Adrenal gland (tissue), 5 donors: ENCODE data around the gene RFX7.

Experiments
- POLR2A ChIP-seq, 2 donors: fragments of 450-650 bp; IDR thresholded peaks; one replicate each; pipeline ENCODE4 v1.6.1; 2017; ENCODE audit warnings: antibody characterized with exemption in 2 of 2, mild to moderate bottlenecking in 2 of 2, moderate library complexity in 1 of 2
- TF ChIP-seq, protein P1 (sequence below), 6 experiments: fragments of 450-650 bp in 4 of 6; fragments of 200-600 bp in 2 of 6; sonication (generic) in 1 of 6; IDR thresholded peaks; 1 replicate in 5 of 6; 2 replicates in 1 of 6; pipeline versions ENCODE4 v1.5.1 to v1.8.0; 2016 to 2021; ENCODE audit warnings: antibody characterized with exemption in 6 of 6, mild to moderate bottlenecking in 2 of 6, moderate library complexity in 1 of 6
- donor health status: DM: no; HTN: no; CAD: no.

DNA sequence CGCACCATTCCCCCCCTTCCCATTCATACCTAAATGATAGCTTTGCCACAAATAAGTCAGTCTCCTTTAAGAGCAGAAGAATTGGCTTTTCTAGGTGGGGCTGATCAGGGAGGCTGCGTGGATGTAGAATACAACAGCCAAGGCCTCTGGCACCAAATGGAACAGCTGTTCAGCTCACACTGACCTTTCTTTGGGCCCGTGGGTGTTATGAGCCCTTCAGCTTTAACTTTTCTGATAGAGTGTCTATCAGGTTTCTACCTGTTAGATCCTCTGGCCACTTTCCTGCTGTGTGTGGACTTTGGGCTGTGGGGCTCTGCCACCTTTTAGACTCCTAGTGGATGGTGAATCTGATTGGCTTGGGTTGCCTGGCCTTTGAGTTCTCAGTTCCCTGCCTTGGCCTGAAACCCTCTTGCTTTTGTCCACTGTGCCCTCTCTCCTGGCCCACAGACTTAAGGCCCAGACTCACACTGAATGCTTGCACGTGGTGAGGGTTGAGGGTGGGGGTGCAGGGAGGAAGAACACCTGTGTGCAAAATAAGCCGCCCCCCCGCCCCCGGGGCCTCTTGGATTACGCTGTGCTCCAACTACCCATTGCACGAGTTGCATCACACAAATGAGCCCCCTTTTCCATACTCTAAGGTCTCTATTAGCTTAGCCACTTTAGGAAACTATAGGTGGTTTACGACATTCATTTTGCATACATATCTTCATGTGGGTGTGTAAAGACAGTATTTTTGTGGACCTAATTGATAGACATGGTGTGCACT lies 1.3 kb upstream of the RFX7 start:
- TF ChIP-seq, protein P1, sequence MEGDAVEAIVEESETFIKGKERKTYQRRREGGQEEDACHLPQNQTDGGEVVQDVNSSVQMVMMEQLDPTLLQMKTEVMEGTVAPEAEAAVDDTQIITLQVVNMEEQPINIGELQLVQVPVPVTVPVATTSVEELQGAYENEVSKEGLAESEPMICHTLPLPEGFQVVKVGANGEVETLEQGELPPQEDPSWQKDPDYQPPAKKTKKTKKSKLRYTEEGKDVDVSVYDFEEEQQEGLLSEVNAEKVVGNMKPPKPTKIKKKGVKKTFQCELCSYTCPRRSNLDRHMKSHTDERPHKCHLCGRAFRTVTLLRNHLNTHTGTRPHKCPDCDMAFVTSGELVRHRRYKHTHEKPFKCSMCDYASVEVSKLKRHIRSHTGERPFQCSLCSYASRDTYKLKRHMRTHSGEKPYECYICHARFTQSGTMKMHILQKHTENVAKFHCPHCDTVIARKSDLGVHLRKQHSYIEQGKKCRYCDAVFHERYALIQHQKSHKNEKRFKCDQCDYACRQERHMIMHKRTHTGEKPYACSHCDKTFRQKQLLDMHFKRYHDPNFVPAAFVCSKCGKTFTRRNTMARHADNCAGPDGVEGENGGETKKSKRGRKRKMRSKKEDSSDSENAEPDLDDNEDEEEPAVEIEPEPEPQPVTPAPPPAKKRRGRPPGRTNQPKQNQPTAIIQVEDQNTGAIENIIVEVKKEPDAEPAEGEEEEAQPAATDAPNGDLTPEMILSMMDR (IDR thresholded peaks at IDR 0.05): no peak
- TF ChIP-seq POLR2A (IDR thresholded peaks at IDR 0.05): no peak
